ENCODE data around the gene FBF1.

- TF ChIP-seq, protein P1, sequence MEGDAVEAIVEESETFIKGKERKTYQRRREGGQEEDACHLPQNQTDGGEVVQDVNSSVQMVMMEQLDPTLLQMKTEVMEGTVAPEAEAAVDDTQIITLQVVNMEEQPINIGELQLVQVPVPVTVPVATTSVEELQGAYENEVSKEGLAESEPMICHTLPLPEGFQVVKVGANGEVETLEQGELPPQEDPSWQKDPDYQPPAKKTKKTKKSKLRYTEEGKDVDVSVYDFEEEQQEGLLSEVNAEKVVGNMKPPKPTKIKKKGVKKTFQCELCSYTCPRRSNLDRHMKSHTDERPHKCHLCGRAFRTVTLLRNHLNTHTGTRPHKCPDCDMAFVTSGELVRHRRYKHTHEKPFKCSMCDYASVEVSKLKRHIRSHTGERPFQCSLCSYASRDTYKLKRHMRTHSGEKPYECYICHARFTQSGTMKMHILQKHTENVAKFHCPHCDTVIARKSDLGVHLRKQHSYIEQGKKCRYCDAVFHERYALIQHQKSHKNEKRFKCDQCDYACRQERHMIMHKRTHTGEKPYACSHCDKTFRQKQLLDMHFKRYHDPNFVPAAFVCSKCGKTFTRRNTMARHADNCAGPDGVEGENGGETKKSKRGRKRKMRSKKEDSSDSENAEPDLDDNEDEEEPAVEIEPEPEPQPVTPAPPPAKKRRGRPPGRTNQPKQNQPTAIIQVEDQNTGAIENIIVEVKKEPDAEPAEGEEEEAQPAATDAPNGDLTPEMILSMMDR (conservative IDR thresholded peaks at IDR 0.05; ENCODE audit: low read depth, low read length), result no peak
- no peak for TF ChIP-seq ELK1 (IDR thresholded peaks at IDR 0.05; ENCODE audit: borderline replicate concordance, low read depth, low read length)
Observed at GRCh38 chr17:75875940-75876189, 65.0 kb downstream of the FBF1 start.
